Ovary (tissue), 9 donors: ENCODE data around the gene CDCA3. TPM values are rescaled to one million over a fixed set of nuclear protein-coding genes. Genes with fewer than 3 reads are reported as not detected.

Experiments
- DNase-seq, 5 donors: peaks; one replicate each; pipeline ENCODE4 v3.0.0-alpha.2; 2019 to 2020
- H3K27ac ChIP-seq, 2 donors: fragments of 200-600 bp; one replicate each; pipeline versions ENCODE4 v1.5.1 to v1.8.0; 2019 to 2022
- H3K27me3 ChIP-seq: fragments of 200-600 bp; one replicate; pipeline ENCODE4 v1.8.0; 2022
- H3K36me3 ChIP-seq: fragments of 200-600 bp; sonication (generic); one replicate; pipeline ENCODE4 v1.5.1; 2019
- H3K4me1 ChIP-seq: one replicate; pipeline ENCODE4 v1.8.1; 2013; ENCODE audit warnings: mild to moderate bottlenecking, moderate library complexity; ENCODE audit not compliant: insufficient read depth
- H3K4me3 ChIP-seq: fragments of 200-600 bp; sonication (generic); one replicate; pipeline ENCODE4 v1.5.1; 2017
- H3K9me3 ChIP-seq, 2 donors: fragments of 200-600 bp in 1 of 2; sonication (generic) in 1 of 2; one replicate each; pipeline versions ENCODE4 v1.5.1 to v1.8.1; 2013 to 2019; ENCODE audit warnings: mild to moderate bottlenecking in 1 of 2, moderate library complexity in 1 of 2
- EP300 ChIP-seq: sonication (generic); formaldehyde crosslinking; IDR thresholded peaks from one replicate; pipeline ENCODE4 v1.6.1; 2017; ENCODE audit warnings: antibody characterized with exemption
- POLR2A ChIP-seq: fragments of 450-650 bp; IDR thresholded peaks from one replicate; pipeline ENCODE4 v1.6.1; 2017; ENCODE audit warnings: antibody characterized with exemption, mild to moderate bottlenecking, moderate library complexity
- WGBS, 3 donors: extraction: QIAGEN DNeasy Blood & Tissue Kit in 1 of 3; methylation state at CpG; one replicate each; pipeline versions ENCODE4 v1.1.5 to v1.1.7; 2013 to 2017; 5-methylcytosine and 5-hydroxymethylcytosine counted together
- intact Hi-C, 4 donors: fragments of 100-400 bp; cut with DNase I; formaldehyde crosslinking; loops; one replicate each; pipeline versions ENCODE4 v1.11.0 to v1.15.1; 2022 to 2023
- polyA plus RNA-seq, 2 donors: library from polyadenylated mRNA; stranded (reverse); fragments of 200-250 nt in 1 of 2; fragments of 350-450 nt in 1 of 2; fragmentation: Illumina TruSeq in 1 of 2; extraction: RNeasy Lipid Tissue Mini Kit (QIAGEN cat#74804) in 1 of 2; gene quantifications; one replicate each; pipeline ENCODE4 v1.2.3, GENCODE V29; 2013 to 2014
- total RNA-seq, 7 donors: library from RNA; depleted of rRNA in 2 of 7; stranded (reverse); fragments of >200 nt in 2 of 7; fragmentation: NEBNext Ultra II Directional in 3 of 7; extraction: Animal tissue kit (Norgen Biotek cat#: 25700) in 3 of 7; gene quantifications; one replicate each; pipeline versions ENCODE4 v1.1.0 to v1.2.4, GENCODE V29; 2016 to 2023
- TF ChIP-seq, protein P1 (sequence below), 3 donors: fragments of 450-650 bp in 2 of 3; fragments of 200-600 bp in 1 of 3; IDR thresholded peaks; one replicate each; pipeline versions ENCODE4 v1.5.1 to v1.8.0; 2016 to 2022; ENCODE audit warnings: antibody characterized with exemption in 3 of 3, mild to moderate bottlenecking in 1 of 3
- donor health status: DM: no; HTN: no; CAD: no; lungs with moderate emphysema.
- donor health status: DM: no; HTN: no; CAD: no.
- donor health status: Bipolar disorder and iron deficiency.
- donor health status: DM: yes; HTN: yes; CAD: no.
- donor health status: DM: no; HTN: no; CAD: no.
- donor health status: DM: yes; HTN: yes; CAD: no.

Gene CDCA3
- total and polyA plus RNA-seq, 9 donors = 0.18 to 1.6 (median 0.74) TPM

DNA sequence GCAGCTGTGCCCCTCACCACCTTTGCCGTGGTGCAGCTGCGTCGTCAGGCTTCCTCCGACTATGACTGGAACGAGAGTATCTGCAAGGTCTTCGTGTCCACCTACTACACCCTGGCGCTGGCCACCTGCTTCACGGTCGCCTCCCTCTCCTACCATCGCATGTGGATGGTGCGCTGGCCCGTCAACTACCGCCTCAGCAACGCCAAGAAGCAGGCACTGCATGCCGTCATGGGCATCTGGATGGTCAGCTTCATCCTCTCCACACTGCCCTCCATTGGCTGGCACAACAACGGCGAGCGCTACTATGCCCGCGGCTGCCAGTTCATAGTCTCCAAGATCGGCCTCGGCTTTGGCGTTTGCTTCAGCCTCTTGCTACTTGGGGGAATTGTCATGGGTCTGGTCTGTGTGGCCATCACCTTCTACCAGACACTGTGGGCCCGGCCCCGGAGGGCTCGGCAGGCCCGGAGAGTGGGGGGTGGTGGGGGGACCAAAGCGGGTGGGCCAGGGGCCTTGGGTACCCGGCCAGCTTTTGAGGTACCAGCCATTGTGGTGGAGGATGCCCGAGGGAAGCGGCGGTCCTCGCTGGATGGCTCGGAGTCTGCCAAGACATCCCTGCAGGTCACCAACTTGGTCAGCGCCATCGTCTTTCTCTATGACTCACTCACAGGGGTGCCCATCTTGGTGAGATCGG, 26.9 kb downstream of the CDCA3 start:
- no peaks in the 10 kb centered on the region for H3K9me3 ChIP-seq
- H3K27ac ChIP-seq = no peak overlapping the region
- no peaks in the 10 kb centered on the region for H3K36me3 ChIP-seq
- peaks cover 14% of the 10 kb centered on the region for H3K4me1 ChIP-seq
- intact Hi-C loops = loop anchor here in 2 of 4 donors (5.0 kb wide), 2 partner anchors 42 to 87 kb away; no protein-coding TSS in a partner anchor
- 84 to 89% (median 87%) methylated on average over 36 to 37 of the region's 37 CpGs for WGBS, 3 donors
- TF ChIP-seq EP300 (no peak), POLR2A (no peak)
- TF ChIP-seq, protein P1, sequence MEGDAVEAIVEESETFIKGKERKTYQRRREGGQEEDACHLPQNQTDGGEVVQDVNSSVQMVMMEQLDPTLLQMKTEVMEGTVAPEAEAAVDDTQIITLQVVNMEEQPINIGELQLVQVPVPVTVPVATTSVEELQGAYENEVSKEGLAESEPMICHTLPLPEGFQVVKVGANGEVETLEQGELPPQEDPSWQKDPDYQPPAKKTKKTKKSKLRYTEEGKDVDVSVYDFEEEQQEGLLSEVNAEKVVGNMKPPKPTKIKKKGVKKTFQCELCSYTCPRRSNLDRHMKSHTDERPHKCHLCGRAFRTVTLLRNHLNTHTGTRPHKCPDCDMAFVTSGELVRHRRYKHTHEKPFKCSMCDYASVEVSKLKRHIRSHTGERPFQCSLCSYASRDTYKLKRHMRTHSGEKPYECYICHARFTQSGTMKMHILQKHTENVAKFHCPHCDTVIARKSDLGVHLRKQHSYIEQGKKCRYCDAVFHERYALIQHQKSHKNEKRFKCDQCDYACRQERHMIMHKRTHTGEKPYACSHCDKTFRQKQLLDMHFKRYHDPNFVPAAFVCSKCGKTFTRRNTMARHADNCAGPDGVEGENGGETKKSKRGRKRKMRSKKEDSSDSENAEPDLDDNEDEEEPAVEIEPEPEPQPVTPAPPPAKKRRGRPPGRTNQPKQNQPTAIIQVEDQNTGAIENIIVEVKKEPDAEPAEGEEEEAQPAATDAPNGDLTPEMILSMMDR (IDR thresholded peaks at IDR 0.05) = no peak
- peak in 1 of 5 donors; percentile 35 for DNase-seq
- no peaks in the 10 kb centered on the region for H3K27me3 ChIP-seq
- H3K4me3 ChIP-seq = no peak overlapping the region

DNA sequence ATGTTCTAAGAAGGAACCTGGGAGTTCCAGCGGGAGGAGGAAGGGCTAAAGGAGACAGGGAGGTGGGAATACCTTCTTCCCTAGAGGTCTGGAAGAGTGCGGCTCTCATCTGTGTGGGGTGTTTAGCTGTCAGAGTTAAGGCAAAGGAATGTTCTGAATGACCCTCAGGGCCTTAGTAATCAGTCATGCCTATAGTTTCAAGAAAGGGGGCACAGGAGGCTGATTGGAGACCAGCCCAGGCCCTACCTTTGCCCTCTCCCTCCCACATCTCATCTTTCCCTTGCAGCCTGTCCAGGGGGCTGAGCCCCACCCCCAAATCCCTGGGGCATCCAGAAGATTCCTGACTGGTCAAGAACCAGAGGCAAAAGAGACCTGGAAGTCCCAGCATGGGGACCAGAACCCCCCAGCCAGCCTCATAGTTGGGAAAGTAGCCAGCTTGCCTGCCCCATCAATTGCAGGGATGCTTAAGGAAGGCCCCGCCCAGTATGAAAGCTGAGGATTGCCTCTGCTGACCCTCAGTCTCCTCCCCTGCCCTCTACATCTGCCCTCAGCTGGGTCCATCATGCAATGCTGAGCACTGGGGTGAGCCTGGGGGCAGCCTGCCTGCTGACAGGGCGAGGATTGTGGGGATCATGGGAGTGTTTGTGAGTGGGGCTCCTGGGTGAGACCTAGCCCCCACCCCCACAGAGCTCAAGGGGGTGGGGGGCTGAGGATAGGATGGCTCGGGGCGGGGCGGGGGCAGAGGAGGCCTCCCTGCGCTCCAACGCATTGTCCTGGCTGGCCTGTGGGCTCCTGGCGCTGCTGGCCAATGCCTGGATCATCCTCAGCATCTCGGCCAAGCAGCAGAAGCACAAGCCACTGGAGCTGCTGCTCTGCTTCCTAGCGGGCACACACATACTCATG, 27.7 kb downstream of the CDCA3 start:
- Histone ChIP-seq H3K27ac (no peak overlapping the region), H3K9me3 (no peaks in the 10 kb centered on the region), H3K4me3 (no peak overlapping the region), H3K4me1 (peaks cover 14% of the 10 kb centered on the region), H3K27me3 (no peaks in the 10 kb centered on the region), H3K36me3 (no peaks in the 10 kb centered on the region)
- intact Hi-C loops = loop anchor here in 2 of 4 donors (5.0 kb wide), 2 partner anchors 41 to 86 kb away; no protein-coding TSS in a partner anchor
- no peak for TF ChIP-seq EP300
- TF ChIP-seq, protein P1 (IDR thresholded peaks at IDR 0.05) = no peak
- no peak for TF ChIP-seq POLR2A
- 75 to 77% (median 76%) methylated on average over 8 to 12 of the region's 12 CpGs for WGBS, 3 donors
- DNase-seq = no peak

DNA sequence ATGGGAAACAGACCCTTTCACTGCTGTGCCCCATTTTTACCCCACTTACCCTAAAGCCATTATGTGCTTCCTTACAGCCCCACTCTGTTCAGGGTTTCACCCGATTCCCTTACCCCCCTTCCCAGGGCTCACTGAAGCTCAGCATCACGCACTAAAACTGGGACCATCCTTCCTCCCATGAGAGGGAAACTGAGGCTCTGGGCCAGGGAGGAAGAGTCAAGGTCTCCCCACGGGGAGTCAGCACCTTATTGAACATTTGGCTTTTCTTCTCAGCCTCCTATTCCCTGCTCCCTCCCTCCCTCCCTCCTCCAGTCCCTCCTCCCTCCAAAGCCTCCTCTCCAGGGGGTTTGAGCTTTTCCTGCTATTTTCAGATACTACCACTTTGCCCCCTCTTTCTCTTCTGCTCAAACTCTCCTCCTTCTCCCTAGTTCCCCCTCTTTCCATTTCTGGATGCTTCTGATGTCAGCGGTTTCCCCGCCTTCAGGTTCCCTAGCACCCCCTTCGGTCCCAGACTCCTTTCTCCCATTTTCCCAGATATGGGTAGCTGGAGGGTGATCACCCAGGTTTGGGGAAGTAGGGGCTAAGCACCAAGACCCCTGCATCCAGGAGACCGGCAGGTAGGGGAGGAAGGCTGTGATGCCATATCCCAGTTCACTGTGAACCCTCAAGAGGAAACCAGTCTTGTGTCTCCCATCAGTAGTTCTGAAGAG, 28.5 kb downstream of the CDCA3 start:
- no peaks in the 10 kb centered on the region for H3K9me3 ChIP-seq
- no peak overlapping the region for H3K4me3 ChIP-seq
- DNase-seq = no peak
- 36 to 47% (median 36%) methylated on average over 7 of the region's 7 CpGs for WGBS, 3 donors
- intact Hi-C loops = loop anchor here in 2 of 4 donors (5.0 kb wide), 2 partner anchors 40 to 85 kb away; no protein-coding TSS in a partner anchor
- H3K27me3 ChIP-seq = no peaks in the 10 kb centered on the region
- peaks cover 14% of the 10 kb centered on the region for H3K4me1 ChIP-seq
- no peaks in the 10 kb centered on the region for H3K36me3 ChIP-seq
- TF ChIP-seq EP300 = no peak
- no peak overlapping the region for H3K27ac ChIP-seq

DNA sequence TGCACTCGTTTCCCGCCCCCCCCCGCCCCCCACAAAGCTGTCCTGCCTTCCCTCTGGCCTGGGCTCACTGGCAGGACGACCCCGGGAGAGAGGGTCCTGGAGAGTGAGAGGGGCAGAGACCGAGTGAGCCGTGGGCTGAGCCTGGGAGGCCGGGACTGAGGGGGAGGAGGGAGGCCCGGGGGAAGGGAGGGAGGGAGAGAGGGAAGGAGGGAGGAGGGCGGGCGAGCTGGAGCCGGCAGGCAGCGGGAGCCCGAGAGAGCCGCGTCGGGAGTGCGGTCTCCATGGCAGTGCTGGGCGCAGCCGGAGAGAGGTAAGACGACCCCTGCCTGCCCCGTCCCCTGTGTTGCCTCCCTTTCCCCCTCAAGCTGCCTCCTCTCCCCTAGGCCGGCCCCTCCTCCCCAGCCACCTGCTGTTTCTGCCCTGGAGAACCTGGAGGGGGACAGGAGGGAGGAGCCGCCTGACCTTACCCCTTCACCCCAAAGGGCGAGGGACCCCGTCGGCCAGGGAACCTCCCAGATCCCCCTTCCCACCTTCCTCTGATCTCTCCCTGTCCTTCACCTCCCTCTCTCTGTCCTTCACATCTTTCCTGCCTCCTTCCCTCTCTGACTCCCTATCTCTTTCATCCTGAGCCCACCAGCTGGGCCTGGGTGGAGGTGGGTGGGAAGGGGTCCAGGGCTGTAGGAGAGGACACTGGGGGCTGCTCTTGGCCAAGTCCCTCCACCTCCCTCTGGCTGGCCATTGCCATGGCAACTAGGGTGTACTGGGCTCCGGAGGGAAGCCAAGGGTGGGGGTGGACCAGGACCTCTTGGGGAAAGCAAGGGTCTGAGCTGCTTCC, 29.3 kb downstream of the CDCA3 start, which contains the start of gene GPR162:
TSS of gene GPR162 (plus strand) at position 231 of the 835 bp plus-strand sequence. CDS start 2,078 bp downstream, outside the sequence.
- Histone ChIP-seq H3K4me3 (peak within 1 kb of the TSS; percentile 19), H3K27ac (no peak within 1 kb of the TSS), H3K4me1 (peaks cover 10% of the 10 kb centered on the region), H3K27me3 (no peaks in the 10 kb centered on the region), H3K9me3 (no peaks in the 10 kb centered on the region), H3K36me3 (no peaks in the 10 kb centered on the region)
- intact Hi-C loops = loop anchor here in 2 of 4 donors (5.0 kb wide), 2 partner anchors 40 to 85 kb away; no protein-coding TSS in a partner anchor
- 1% methylated on average over 19 to 28 of the region's 28 CpGs for WGBS, 3 donors
- peak; percentile 54 to 73 (median 70) for DNase-seq
- TF ChIP-seq, protein P1 (IDR thresholded peaks at IDR 0.05) = no peak
- no peak for TF ChIP-seq EP300
- no peak for TF ChIP-seq POLR2A
